K562 (cell line): ENCODE measurements around the gene ERICH2. TPM values are rescaled to one million over a fixed set of nuclear protein-coding genes. Genes with fewer than 3 reads are reported as not detected.

Experiments used
- CLOCK ChIP-seq: fragments of 250-450 bp; sonication (Bioruptor Pico); IDR thresholded peaks from 2 replicates; pipeline ENCODE4 v1.4.0; 2020; ENCODE audit warnings: mild to moderate bottlenecking, moderate library complexity, borderline replicate concordance
- CTBP1 ChIP-seq: fragments of 450-650 bp; IDR thresholded peaks from 2 replicates; pipeline ENCODE4 v1.6.1; 2016; ENCODE audit warnings: borderline replicate concordance
- CUX1 ChIP-seq: fragments of 200-800 bp; sonication (Bioruptor generic); IDR thresholded peaks from 2 replicates; pipeline ENCODE4 v1.6.1; 2016; ENCODE audit warnings: missing genetic modification characterization, missing compliant biosample characterization
- GABPB1 ChIP-seq: sonication (generic); formaldehyde crosslinking; IDR thresholded peaks from 2 replicates; pipeline ENCODE4 v1.8.0; 2022; ENCODE audit warnings: mild to moderate bottlenecking, missing genetic modification reagents
- MLLT1 ChIP-seq, 2 experiments: fragments of 450-650 bp; IDR thresholded peaks; 2 replicates each; pipeline ENCODE4 v1.6.1; 2016
- MNT ChIP-seq, 2 experiments: fragments of 450-650 bp; conservative IDR thresholded peaks; 2 replicates each; pipeline ENCODE4 v1.6.1; 2017; ENCODE audit warnings: mild to moderate bottlenecking in 2 of 2, moderate library complexity in 2 of 2
- NFXL1 ChIP-seq: fragments of 450-650 bp; formaldehyde crosslinking; IDR thresholded peaks from 2 replicates; pipeline ENCODE4 v1.4.0; 2021; ENCODE audit warnings: mild to moderate bottlenecking
- NFYB ChIP-seq: IDR thresholded peaks from 2 replicates; pipeline ENCODE4 v1.6.1; 2011; ENCODE audit warnings: mild to moderate bottlenecking, moderate library complexity; ENCODE audit not compliant: insufficient read length; ENCODE audit errors: extremely low read depth
- RBM17 ChIP-seq: fragments of 200-400 bp; formaldehyde crosslinking; IDR thresholded peaks from 2 replicates; pipeline ENCODE4 v1.6.1; 2017; ENCODE audit warnings: low read depth, mild to moderate bottlenecking, low read length, borderline replicate concordance
- SOX6 ChIP-seq: fragments of 450-650 bp; IDR thresholded peaks from 2 replicates; pipeline ENCODE4 v1.6.1; 2014; ENCODE audit warnings: mild to moderate bottlenecking
- SREBF1 ChIP-seq: fragments of 150-350 bp; IDR thresholded peaks from 2 replicates; pipeline ENCODE4 v1.6.1; 2014; ENCODE audit warnings: antibody characterized with exemption, low read depth, low read length, borderline replicate concordance
- TAF1 ChIP-seq: IDR thresholded peaks from 2 replicates; pipeline ENCODE4 v1.6.1; 2011; ENCODE audit warnings: mild to moderate bottlenecking, low read length, moderate library complexity; ENCODE audit not compliant: insufficient read depth, control insufficient read depth, severe bottlenecking; ENCODE audit errors: extremely low read depth
- TAF9B ChIP-seq: fragments of 450-650 bp; IDR thresholded peaks from 2 replicates; pipeline ENCODE4 v1.6.1; 2018; ENCODE audit warnings: mild to moderate bottlenecking; ENCODE audit not compliant: partially characterized antibody
- XRCC3 ChIP-seq: fragments of 450-650 bp; IDR thresholded peaks from 2 replicates; pipeline ENCODE4 v1.6.1; 2017; ENCODE audit warnings: mild to moderate bottlenecking, moderate library complexity
- ZNF263 ChIP-seq: sonication (generic); formaldehyde crosslinking; IDR thresholded peaks from 2 replicates; pipeline ENCODE4 v1.8.0; 2022; ENCODE audit warnings: mild to moderate bottlenecking, missing genetic modification reagents, borderline replicate concordance
- ZNF696 ChIP-seq: fragments of 250-450 bp; sonication (Bioruptor Pico); conservative IDR thresholded peaks from 2 replicates; pipeline ENCODE4 v1.4.0; 2020; ENCODE audit warnings: mild to moderate bottlenecking, moderate library complexity
- polyA plus RNA-seq, 8 experiments: library from polyadenylated mRNA; depleted of rRNA in 4 of 8; stranded (reverse) in 5 of 8; unstranded in 3 of 8; fragments of >200 nt; fragmentation: Nextera tagmentation in 2 of 8; fragmentation: Illumina TruSeq in 1 of 8; extraction: Ambion mirVana in 2 of 8; extraction: Trizol in 1 of 8; gene quantifications; 2 replicates each; pipeline versions ENCODE4 v1.2.1 to v1.2.3, GENCODE V29; 2011 to 2014; ENCODE audit warnings: inconsistent platforms in 1 of 8, missing spikeins in 1 of 8
- total RNA-seq, 7 experiments: library from RNA; depleted of rRNA in 6 of 7; stranded (reverse); fragments of >200 nt in 6 of 7; fragmentation: Illumina TruSeq in 2 of 7; extraction: Trizol in 2 of 7; gene quantifications; 2 replicates each; pipeline versions ENCODE4 v1.2.1 to v1.2.3, GENCODE V29; 2011 to 2021; ENCODE audit warnings: low replicate concordance in 1 of 7

The ERICH2 gene
- total and polyA plus RNA-seq, 9 of the 15 experiments (the other 6 are each of a cell fraction or from before 2014, with no cell fraction given), result 0.85 to 2.4 (median 1.6) TPM

GRCh38 chr2:170816504-170817092 lies 46.4 kb downstream of the ERICH2 start, which contains the start of gene GAD1 (continued):
- peak in 1 of 2 experiments; percentile 56; a peak in 2 of 4 replicates for TF ChIP-seq MNT (conservative IDR thresholded peaks at IDR 0.05)
- no peak for TF ChIP-seq SREBF1
- TF ChIP-seq TAF9B, result no peak
- TF ChIP-seq CLOCK (CRISPR knock-in tag), result no peak
- no peak for TF ChIP-seq TAF1
- no peak for TF ChIP-seq RBM17
- TF ChIP-seq MLLT1 (IDR thresholded peaks at IDR 0.05), result no peak
- peak; percentile 60 for TF ChIP-seq GABPB1 (CRISPR knock-in tag)
- no peak for TF ChIP-seq SOX6
- TF ChIP-seq CUX1 (CRISPR knock-in tag), result no peak
- peak; percentile 60 for TF ChIP-seq CTBP1
- TF ChIP-seq XRCC3, result no peak
- no peak for TF ChIP-seq NFYB
- no peak for TF ChIP-seq ZNF263
- no peak for TF ChIP-seq NFXL1 (CRISPR knock-in tag)
- no peak for TF ChIP-seq ZNF696
